AG20443 (cell line): ENCODE measurements around the gene ADARB2.
"Not testable (repeated sequence)": the region's sequence is repeated elsewhere in the genome, so short reads cannot be mapped to it uniquely, and the experiment has no call there.

Experiments used
- DNase-seq: peaks from one replicate; pipeline ENCODE4 v3.0.0; 2012; ENCODE audit warnings: low spot score, mixed read lengths

The ADARB2 gene

GRCh38 chr10:1227510-1228402, 509.6 kb downstream of the ADARB2 start:
- no peak for DNase-seq

DNA sequence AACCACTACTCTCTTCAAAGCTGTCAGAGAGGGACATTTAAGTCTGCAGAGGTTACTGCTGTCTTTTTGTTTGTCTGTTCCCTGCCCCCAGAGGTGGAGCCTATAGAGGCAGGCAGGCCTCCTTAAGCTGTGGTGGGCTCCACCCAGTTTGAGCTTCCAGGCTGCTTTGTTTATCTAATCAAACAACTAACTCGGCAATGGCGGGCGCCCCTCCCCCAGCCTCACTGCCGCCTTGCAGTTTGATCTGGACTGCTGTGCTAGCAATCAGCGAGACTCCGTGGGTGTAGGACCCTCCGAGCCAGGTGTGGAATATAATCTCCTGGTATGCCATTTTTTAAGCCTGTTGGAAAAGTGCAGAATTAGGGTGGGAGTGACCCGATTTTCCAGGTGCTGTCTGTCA, 510.4 kb downstream of the ADARB2 start:
- DNase-seq: not testable (repeated sequence)

DNA sequence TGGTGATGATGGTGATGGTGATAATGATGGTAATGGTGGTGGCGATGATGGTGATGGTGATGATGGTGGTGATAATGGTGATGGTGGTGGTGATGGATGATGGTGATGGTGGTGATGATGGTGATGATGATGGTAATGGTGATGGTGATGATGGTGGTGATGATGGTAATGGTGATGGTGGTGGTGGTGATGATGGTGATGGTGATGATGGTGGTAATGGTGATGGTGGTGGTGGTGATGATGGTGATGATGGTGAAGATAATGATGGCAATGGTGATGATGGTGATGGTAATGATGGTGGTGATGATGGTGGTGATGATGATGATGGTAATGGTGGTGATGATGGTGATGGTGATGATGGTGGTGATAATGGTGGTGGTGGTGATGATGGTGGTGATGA, 517.5 kb downstream of the ADARB2 start:
- not testable (repeated sequence) for DNase-seq

GRCh38 chr10:1217661-1218060, 519.7 kb downstream of the ADARB2 start:
- DNase-seq: no peak

DNA sequence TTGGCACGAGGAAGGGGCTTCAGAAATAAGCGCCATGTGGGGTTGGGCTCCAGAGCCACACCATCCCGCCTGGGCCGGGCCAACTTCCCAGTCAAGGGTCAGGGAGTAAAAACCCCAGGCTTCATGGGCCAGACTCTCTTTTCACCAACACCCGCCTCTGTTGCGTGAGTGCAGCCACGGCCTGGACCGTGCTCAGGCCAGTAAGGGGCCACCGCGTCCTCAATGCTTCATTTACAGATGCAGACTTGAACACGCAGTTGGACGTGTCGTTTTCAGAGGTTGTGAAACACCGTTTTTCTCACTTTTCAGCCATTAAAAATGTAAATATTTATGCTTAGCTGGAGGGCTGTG, 520.1 kb downstream of the ADARB2 start:
- no peak for DNase-seq

DNA sequence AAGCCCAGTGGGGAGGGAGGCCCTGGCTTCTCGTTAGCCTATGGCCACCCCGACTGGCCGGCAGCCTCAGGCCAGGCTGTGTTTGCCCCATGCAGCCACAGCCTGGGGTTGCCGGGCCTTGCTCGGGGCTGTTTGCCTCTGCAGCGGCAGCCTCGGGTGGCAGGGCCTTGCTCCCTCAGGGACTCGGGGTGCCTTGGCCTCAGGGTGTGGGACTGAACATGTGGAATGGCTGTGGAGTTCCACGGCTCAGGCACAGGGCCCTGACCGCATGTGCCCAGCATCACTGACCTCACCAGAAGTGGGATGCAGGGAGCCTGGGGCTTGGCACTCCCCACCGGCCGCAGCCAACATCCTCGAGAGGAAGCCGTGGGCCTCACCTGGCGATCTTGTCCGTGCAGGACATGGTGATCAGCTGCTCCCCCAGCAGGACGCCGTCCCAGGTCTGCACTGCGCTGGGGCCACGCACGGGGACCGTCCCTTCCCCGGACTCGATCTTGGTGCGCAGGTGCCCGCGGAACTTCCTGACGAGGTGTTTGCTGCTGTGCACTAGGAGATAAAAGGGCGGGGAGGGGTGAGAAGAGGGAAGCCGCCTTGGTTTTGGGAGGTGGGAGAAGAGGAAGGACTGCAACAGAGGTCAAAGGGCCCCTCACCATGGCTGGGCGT, 520.6 kb downstream of the ADARB2 start:
- DNase-seq: no peak

GRCh38 chr10:1215862-1216573, 521.3 kb downstream of the ADARB2 start:
- DNase-seq: no peak

DNA sequence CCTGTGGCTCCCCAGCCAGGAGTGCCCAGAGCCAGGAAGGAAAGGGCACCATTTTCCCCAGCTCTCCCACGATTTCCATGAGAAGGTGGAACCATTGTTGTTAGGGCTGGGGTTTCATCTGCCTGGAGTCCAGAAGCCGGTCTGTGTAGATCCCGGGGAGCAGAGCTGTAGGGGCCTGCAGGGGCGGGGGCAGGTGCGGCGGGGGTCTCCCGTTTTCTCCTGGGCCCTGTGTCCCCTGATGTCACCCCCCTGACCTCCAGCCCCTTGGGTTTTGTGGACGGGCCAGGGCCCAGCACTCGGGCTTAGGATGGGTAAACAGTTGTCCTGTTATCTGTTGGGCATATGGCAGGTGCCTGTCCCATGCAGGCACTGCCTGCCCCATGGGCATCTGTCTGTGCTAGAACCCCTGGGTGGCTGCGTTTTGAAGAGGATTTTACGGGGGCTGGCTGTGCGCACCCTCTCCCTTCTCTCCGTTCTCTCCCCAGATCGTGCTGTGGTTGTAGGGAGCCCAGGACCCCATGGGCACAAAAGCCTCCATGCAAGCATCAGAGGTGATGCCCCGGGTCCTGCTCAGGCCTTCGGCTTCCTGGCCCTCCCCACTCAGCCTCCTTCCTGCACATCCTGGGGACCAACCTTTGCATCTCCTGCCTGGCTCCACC, 522.3 kb downstream of the ADARB2 start:
- no peak for DNase-seq

- no peak for DNase-seq
Observed at GRCh38 chr10:1214071-1214675, 523.2 kb downstream of the ADARB2 start.

GRCh38 chr10:1213252-1214070, 523.9 kb downstream of the ADARB2 start:
- DNase-seq: no peak

GRCh38 chr10:1212571-1213141, 524.7 kb downstream of the ADARB2 start:
- no peak for DNase-seq

- DNase-seq: no peak
Observed at GRCh38 chr10:1211844-1212570, 525.3 kb downstream of the ADARB2 start.

- DNase-seq: no peak
Observed at GRCh38 chr10:1210667-1211066, 526.7 kb downstream of the ADARB2 start.

DNA sequence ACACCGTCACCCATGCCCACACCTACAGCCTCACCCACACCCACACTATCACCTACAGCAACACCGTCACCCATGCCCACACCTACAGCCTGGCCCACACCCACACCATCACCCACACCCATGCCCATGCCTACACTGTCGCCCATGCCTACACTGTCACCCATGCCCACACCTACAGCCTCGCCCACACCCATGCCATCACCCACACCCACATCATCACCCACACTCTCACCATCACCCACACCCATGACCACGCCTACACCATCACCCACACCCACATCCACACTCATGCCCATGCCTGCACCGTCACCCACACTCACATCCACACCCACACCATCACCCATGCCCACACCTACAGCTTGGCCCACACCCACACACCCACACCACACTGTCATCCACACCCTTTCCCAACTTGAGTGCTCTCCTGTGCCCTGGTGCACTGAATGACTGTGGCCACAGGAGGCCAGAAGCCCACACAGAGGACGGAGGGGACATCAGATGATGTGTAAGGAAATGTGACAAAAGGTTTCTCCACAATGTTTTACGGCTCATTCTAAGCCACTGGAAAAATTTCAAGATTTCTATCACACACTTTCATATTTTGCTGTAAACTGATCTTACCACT, 527.9 kb downstream of the ADARB2 start:
- no peak for DNase-seq

DNA sequence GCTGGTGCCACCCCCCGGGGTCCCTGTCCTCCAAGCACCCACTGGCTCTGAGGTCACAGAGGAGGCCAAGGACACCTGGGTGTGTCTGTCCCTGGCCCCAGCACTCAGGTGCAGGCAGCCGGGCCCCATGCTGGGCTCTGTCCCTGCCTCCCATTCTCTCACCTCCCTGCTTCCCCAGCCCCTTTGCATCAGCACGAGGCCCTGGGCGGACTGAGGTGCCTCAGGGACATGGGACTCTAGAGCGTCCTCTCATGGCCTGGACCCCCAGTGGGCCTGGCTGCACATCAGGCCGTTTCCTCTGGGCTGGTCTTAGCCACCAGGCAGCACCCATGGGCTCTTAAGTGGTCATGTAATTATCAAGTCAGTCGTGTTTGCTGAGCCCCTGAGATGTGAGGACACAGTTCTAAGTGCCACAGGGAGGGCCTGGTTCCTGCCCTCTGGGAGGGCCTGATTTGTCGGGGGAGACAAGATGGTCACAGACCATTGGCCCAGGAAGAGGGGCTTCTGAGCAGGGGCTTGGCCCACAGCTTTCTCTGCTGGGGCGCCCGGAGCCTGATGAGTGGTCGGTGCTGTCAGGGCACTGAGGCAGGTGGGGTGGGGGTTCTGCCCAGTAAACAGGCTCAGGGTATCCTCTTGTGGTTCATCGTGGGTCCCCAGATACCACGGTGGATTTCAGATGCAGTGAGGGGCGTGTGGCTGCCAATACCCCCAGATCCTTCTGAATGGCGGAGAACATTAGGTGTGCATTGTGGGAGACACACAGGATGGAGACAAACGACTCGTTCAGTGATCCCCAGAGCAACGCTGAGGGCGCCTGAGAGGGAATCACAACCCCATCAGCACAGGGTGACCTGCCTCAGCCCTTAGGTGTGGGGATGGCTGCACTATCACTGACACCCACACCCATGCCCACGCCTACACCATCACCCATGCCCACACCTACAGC, 528.7 kb downstream of the ADARB2 start:
- no peak for DNase-seq

GRCh38 chr10:1206601-1207000, 530.7 kb downstream of the ADARB2 start:
- no peak for DNase-seq

DNA sequence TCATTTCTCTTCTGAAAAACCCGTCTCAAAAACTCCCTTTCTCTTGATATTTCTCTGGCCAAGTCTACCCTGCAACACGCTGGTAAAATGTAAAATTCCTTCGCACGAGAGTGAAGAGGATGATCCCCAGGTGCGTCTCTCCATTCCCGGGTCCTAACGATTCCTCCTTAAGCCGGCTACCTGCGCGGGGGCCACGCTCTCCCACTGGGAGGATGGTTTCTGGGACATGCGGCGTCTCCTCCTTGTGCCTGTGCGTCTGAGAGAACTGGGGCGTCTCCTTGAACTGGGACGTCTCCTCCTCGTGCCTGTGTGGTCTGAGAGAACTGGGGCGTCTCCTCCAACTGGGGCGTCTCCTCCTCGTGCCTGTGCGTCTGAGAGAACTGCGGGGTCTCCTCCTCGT, 531.2 kb downstream of the ADARB2 start:
- no peak for DNase-seq

- DNase-seq: no peak
Observed at GRCh38 chr10:1205450-1206030, 531.8 kb downstream of the ADARB2 start.
